ENCODE measurements around the gene NOC4L.

NOC4L gene

DNA sequence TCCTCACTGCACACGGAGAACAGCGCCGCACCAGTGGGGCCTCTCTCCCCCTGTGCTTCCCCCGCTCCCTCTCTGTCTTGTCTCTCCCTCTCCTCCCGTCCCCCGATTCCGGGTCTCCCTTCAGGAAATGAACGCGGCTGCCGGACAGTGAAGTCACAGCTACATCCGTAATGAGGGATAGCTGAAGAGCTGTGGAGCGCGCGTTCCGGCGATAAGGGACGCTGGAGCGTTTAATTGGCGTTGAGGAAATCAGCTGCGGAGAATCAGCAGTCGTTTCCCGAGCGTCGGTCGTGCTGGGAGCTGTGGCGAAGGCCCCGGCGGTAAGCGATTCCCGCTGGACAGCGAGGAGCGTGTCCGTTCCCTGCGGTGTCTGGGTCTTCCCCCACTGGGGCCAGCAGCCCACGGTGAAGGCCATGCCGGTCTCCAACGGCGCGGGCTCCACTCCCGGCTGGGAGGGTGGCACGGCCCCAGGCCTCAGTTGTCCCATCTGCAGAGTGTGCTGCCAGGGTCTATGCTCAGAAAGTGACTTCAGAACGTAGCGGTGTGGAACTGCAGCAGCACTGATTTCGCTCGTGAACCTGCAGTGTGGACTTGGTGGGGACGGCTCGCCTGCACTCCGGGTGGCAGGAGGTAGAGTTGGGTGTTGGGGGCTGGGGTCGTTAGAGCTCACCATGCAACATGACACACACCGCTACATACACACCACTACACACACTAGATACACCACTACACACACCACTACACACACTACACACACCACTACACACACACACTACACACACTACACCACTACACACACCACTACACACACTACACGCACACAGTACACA is 10.9 kb downstream of the NOC4L start:
- Histone ChIP-seq H4K20me1 (peaks cover 0 to 52% (median 30%) of the 10 kb centered on the region in 11 experiments; a peak in 17 of 22 replicates), H3K9ac (no peak overlapping the region), H3K27ac (no peak overlapping the region; a peak in 3 of 22 replicates)

DNA sequence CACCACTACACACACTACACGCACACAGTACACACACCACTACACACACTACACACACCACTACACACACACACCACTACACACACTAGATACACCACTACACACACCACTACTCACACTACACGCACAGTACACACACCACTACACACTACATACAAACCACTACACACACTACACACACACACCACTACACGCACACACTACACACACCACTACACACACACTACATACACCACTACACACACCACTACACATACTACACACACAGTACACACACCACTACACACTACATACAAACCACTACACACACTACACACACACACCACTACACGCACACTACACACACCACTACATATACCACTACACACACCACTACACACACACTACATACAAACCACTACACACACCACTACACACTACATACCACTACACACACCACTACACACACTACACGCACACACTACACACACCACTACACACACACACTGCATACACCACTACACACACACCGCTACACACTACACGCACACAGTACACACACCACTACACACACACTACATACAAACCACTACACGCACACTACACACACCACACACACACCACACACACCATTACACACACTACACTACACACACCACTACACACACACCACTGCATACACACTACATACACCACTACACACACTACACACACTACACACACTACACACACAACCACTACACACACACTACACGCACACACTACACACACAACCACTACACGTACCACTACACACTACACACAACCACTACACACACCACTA is 11.7 kb downstream of the NOC4L start:
- Histone ChIP-seq H4K20me1 (peaks cover 0 to 55% (median 30%) of the 10 kb centered on the region in 11 experiments; a peak in 17 of 22 replicates), H3K4me2 (no peak overlapping the region), H3K27ac (no peak overlapping the region), H3K9me3 (replicated peaks in 1 of 11) (peaks cover 0 to 26% (median 22%) of the 10 kb centered on the region in 11 experiments; a peak in 13 of 22 replicates), H3K27me3 (peaks cover 0 to 2% (median 0%) of the 10 kb centered on the region in 11 experiments; a peak in 4 of 22 replicates), H3K9ac (no peak overlapping the region), H3K4me1 (peaks cover 6 to 35% (median 29%) of the 10 kb centered on the region in 10 experiments; a peak in 18 of 20 replicates), H3K36me3 (peaks cover 40 to 56% (median 47%) of the 10 kb centered on the region in 11 experiments), H3K4me3 (no peak overlapping the region)
- TF ChIP-seq Cebpa-rat (IDR thresholded peaks at IDR 0.05), result no peak

More for the DNA sequence above, 10.9 kb downstream of the NOC4L start:
- Histone ChIP-seq H3K36me3 (peaks cover 40 to 59% (median 50%) of the 10 kb centered on the region in 11 experiments), H3K27me3 (no peaks in the 10 kb centered on the region), H3K4me1 (peaks cover 6 to 29% (median 24%) of the 10 kb centered on the region in 10 experiments; a peak in 18 of 20 replicates), H3K4me2 (no peak overlapping the region), H3K4me3 (no peak overlapping the region), H3K9me3 (replicated peaks in 1 of 11) (peaks cover 0 to 25% (median 22%) of the 10 kb centered on the region in 11 experiments; a peak in 13 of 22 replicates)
- TF ChIP-seq Cebpa-rat (IDR thresholded peaks at IDR 0.05), result no peak

DNA sequence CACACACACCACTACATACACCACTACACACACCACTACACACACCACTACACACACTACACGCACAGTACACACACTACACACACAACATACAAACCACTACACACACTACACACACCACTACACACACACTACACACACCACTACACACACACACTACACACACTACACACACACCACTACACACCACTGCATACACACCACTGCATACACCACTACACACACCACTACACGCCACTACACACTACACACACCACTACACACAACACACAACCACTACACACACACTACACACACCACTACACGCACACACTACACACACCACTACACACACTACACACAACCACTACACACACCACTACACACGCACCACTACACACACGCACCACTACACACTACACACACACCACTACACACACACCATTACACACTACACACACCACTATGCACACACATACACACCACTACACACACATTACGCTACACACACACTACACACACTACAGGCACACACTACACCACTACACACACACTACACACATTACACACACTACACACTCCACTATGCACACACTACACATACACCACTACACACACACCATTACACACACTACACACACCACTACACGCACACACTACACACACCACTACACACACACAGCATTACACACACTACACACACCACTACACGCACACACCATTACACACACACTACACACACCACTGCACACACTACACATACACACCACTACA is 12.5 kb downstream of the NOC4L start:
- H3K4me3 ChIP-seq, result no peak overlapping the region
- H3K27ac ChIP-seq, result no peak overlapping the region
- peaks cover 0 to 48% (median 29%) of the 10 kb centered on the region in 11 experiments; a peak in 17 of 22 replicates for H4K20me1 ChIP-seq
- H3K36me3 ChIP-seq, result peaks cover 35 to 49% (median 39%) of the 10 kb centered on the region in 11 experiments
- peaks cover 0 to 10% (median 4%) of the 10 kb centered on the region in 11 experiments; a peak in 9 of 22 replicates for H3K27me3 ChIP-seq
- peaks cover 7 to 33% (median 22%) of the 10 kb centered on the region in 11 experiments; a peak in 16 of 22 replicates for H3K9me3 ChIP-seq (replicated peaks in 1 of 11)
- H3K4me2 ChIP-seq, result no peak overlapping the region
- H3K9ac ChIP-seq, result no peak overlapping the region
- TF ChIP-seq Cebpa-rat (IDR thresholded peaks at IDR 0.05), result no peak
- peaks cover 7 to 36% (median 31%) of the 10 kb centered on the region in 10 experiments; a peak in 18 of 20 replicates for H3K4me1 ChIP-seq

DNA sequence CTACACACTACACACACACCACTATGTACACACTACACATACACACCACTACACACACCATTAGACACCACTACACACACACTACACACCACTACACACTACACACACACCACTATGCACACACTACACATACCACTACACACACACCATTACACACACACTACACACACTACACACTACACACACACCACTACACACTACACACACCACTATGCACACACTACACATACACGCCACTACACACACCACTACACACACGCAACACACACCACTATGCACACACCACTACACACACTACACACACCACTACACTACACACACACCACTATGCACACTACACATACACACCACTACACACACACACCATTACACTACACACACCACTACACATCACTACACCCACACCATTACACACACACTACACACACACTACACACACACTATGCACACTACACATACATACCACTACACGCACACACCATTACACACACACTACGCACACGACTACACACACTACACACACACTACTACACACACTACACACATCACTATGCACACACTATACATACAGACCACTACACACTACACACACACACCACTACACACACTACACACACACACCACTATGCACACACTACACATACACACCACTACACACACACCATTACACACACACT is 13.6 kb downstream of the NOC4L start:
- peaks cover 0 to 38% (median 22%) of the 10 kb centered on the region in 11 experiments; a peak in 16 of 22 replicates for H4K20me1 ChIP-seq
- H3K4me3 ChIP-seq, result no peak overlapping the region
- H3K9me3 ChIP-seq (replicated peaks in 1 of 11), result peaks cover 7 to 33% (median 22%) of the 10 kb centered on the region in 11 experiments; a peak in 16 of 22 replicates
- TF ChIP-seq Cebpa-rat (IDR thresholded peaks at IDR 0.05), result no peak
- peaks cover under 1 to 21% (median 11%) of the 10 kb centered on the region in 11 experiments; a peak in 13 of 22 replicates for H3K27me3 ChIP-seq
- H3K4me2 ChIP-seq, result no peak overlapping the region
- peaks cover 27 to 40% (median 31%) of the 10 kb centered on the region in 11 experiments for H3K36me3 ChIP-seq
- no peak overlapping the region for H3K27ac ChIP-seq
- no peak overlapping the region for H3K9ac ChIP-seq
- H3K4me1 ChIP-seq, result peaks cover 19 to 48% (median 42%) of the 10 kb centered on the region in 10 experiments

DNA sequence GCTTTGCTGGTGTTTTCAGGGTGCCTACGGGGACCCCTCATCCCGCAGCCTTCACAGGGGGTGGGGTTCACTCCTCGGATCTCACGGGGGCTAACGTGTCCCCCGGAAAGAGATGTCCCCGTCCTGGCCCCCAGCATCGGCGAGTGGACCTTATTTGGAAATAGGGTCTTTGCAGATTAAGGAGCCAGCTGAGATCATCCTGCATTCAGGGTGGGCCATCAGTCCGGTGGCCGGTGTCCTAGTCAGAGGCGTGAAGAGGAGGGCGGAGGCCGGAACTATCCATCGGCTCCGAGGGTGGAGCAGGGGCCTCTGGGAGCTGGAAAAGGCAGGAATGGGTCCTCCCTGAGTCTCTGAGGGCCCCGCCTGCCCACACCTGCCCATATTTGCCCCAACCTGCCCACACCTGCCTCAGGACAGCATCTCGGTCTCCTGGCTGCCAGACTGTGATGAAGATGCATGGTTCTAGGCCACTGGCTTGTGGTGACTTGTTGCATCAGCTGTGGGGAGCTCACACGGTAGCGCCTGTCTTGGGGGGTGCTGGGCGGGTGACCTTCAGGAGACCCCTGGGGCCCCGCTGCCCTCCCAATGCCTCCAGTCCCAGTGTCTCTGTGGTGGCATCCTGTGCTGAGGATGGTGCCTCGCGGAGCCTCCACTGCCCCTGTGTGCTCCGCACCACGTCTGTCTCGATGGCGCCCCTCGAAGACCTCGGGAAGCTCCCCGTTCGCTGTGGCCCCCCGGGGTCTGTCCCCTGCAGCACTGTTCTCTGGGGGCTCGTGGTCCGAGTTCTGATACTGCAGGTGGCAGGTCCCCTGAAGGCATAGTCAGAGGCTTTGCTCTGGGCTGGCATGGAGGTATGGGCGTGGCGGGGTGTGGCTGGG is 14.7 kb downstream of the NOC4L start:
- Histone ChIP-seq H3K9me3 (replicated peaks in 1 of 11) (peaks cover 7 to 33% (median 22%) of the 10 kb centered on the region in 11 experiments; a peak in 16 of 22 replicates), H3K36me3 (peaks cover 27 to 37% (median 31%) of the 10 kb centered on the region in 11 experiments), H3K9ac (no peak overlapping the region), H3K4me2 (peak overlapping the region in 7 of 11 experiments; percentile 9 to 48 (median 15); a peak in 6 of 22 replicates), H4K20me1 (peaks cover 0 to 36% (median 13%) of the 10 kb centered on the region in 11 experiments; a peak in 13 of 22 replicates), H3K27me3 (peaks cover 11 to 32% (median 22%) of the 10 kb centered on the region in 11 experiments; a peak in 20 of 22 replicates), H3K4me1 (peaks cover 29 to 55% (median 49%) of the 10 kb centered on the region in 10 experiments), H3K4me3 (no peak overlapping the region), H3K27ac (no peak overlapping the region)
- TF ChIP-seq Cebpa-rat (IDR thresholded peaks at IDR 0.05), result no peak

DNA sequence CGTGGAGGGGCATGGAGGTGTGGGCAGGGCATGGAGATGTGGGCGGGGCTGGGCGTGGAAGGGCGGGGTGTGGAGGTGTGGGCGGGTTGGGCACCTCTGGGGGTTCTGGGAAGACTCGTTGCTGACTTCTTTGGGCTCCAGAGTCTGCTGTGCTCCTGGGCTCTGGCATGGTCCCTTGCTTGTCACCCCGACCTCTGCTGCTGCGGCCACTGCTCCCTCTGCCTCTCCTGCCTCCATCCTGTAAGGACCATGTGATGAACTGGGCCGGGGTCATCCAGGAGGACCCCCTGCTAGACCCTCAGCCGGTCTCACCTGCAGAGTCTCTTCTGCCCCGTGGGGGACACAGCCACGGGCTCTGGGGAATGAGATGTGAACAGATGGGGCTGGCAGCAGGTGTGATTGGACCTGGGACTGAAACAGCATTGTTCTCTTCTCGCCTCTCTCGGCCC is 15.3 kb downstream of the NOC4L start:
- peaks cover 27 to 37% (median 31%) of the 10 kb centered on the region in 11 experiments for H3K36me3 ChIP-seq
- peaks cover 13 to 39% (median 26%) of the 10 kb centered on the region in 11 experiments; a peak in 20 of 22 replicates for H3K27me3 ChIP-seq
- H4K20me1 ChIP-seq, result peaks cover 0 to 29% (median 6%) of the 10 kb centered on the region in 11 experiments; a peak in 12 of 22 replicates
- H3K4me3 ChIP-seq, result no peak overlapping the region
- TF ChIP-seq Cebpa-rat (IDR thresholded peaks at IDR 0.05), result no peak
- peaks cover 7 to 33% (median 22%) of the 10 kb centered on the region in 11 experiments; a peak in 16 of 22 replicates for H3K9me3 ChIP-seq (replicated peaks in 1 of 11)
- H3K9ac ChIP-seq, result peak overlapping the region in 7 of 11 experiments; percentile 4 to 33 (median 13); a peak in 4 of 22 replicates
- peak overlapping the region; percentile 10 to 66 (median 43); a peak in 18 of 22 replicates for H3K4me2 ChIP-seq
- H3K27ac ChIP-seq, result 0 out of 22 replicates have a peak overlapping the region, but pooled peaks of 1 of the 11 experiments have one; percentile 10
- H3K4me1 ChIP-seq, result peaks cover 29 to 51% (median 45%) of the 10 kb centered on the region in 10 experiments

Data from BLaER1 treated with 17β-estradiol and CSF1 and Interleukin-3, amounts not matched to agents 10 nM and 100 nM (cell line).